HepG2 (cell line): ENCODE results near the gene REPS2. TPM values are rescaled to one million over a fixed set of nuclear protein-coding genes. Genes with fewer than 3 reads are reported as not detected.

Experiments
- ATAC-seq: fragments of 200-7000 bp; cut with Tn5 transposase; 3 replicates; pipeline ENCODE4 v1.9.1; 2020; ENCODE audit warnings: mild to moderate bottlenecking, moderate library complexity
- BruUV-seq: library from RNA; stranded (reverse); fragments of 400-500 nt; replicated peaks from 2 replicates; lab custom pipeline; 2021; lab: Mats Ljungman, UMichigan
- CTCF ChIA-PET: fragments of 300-600 bp; formaldehyde crosslinking; extraction: SDS; loops from one replicate; lab custom pipeline; 2021; ENCODE audit warnings: low total read pairs, inconsistent platforms, low intra/inter-chr PET ratio; lab: Yijun Ruan, JAX
- POLR2A ChIA-PET: fragments of 350-600 bp; sonication (Branson Sonifier 250); formaldehyde crosslinking; loops from one replicate; lab custom pipeline; 2020; ENCODE audit warnings: antibody characterized with exemption, inconsistent platforms; lab: Yijun Ruan, JAX
- DNase-seq: peaks from one replicate; pipeline ENCODE4 v3.0.0-alpha.2; 2015; ENCODE audit warnings: low spot score
- FAIRE-seq: peaks from 3 replicates; lab custom pipeline; 2011; peaks lifted over from hg19 to GRCh38; lab: Jason Lieb, UNC
- H2AFZ ChIP-seq: one replicate; pipeline ENCODE4 v1.6.1; 2011; ENCODE audit warnings: low read length, inconsistent platforms
- H3K27ac ChIP-seq: fragments of 300-600 bp; 3 replicates; pipeline ENCODE4 v1.8.0; 2011; ENCODE audit warnings: mixed run types, mild to moderate bottlenecking, mixed read lengths, low read length, inconsistent platforms; ENCODE audit not compliant: insufficient read depth; ENCODE audit errors: extremely low read length
- H3K27me3 ChIP-seq, 2 experiments: fragments of 200-600 bp in 1 of 2; 2 replicates in 1 of 2; 3 replicates in 1 of 2; pipeline versions ENCODE4 v1.6.0 to v1.8.0; 2011; ENCODE audit warnings: low read length in 2 of 2, mild to moderate bottlenecking in 2 of 2, moderate library complexity in 2 of 2, inconsistent platforms in 1 of 2; ENCODE audit not compliant: insufficient read depth in 2 of 2, control insufficient read depth in 1 of 2
- H3K36me3 ChIP-seq, 2 experiments: fragments of 200-600 bp in 1 of 2; replicated peaks in 1 of 2; 2 replicates in 1 of 2; 3 replicates in 1 of 2; pipeline versions ENCODE4 v1.5.1 to v1.8.0; 2011; ENCODE audit warnings: low read length in 2 of 2, inconsistent platforms in 1 of 2; ENCODE audit not compliant: insufficient read depth in 2 of 2, control insufficient read depth in 1 of 2
- H3K4me1 ChIP-seq: 2 replicates; pipeline ENCODE4 v1.5.1; 2012; ENCODE audit warnings: low read length, inconsistent platforms; ENCODE audit not compliant: insufficient read depth
- H3K4me2 ChIP-seq: 2 replicates; pipeline ENCODE4 v1.6.0; 2011; ENCODE audit warnings: low read depth, low read length, inconsistent platforms
- H3K4me3 ChIP-seq, 3 experiments: fragments of 200-600 bp in 1 of 3; sonication (generic), shearing (Covaris generic) in 1 of 3; replicated peaks in 1 of 3; 2 replicates each; pipeline ENCODE4 v1.5.1; 2011 to 2016; ENCODE audit warnings: low read length in 3 of 3, inconsistent platforms in 2 of 3, low read depth in 2 of 3, mild to moderate bottlenecking in 2 of 3, control low read depth in 1 of 3, mixed read lengths in 1 of 3; ENCODE audit not compliant: insufficient read depth in 1 of 3
- H3K79me2 ChIP-seq: one replicate; pipeline ENCODE4 v1.6.1; 2011; ENCODE audit warnings: low read length, inconsistent platforms; ENCODE audit not compliant: insufficient read depth
- H3K9ac ChIP-seq: 2 replicates; pipeline ENCODE4 v1.6.0; 2011; ENCODE audit warnings: mild to moderate bottlenecking, low read depth, low read length, inconsistent platforms; ENCODE audit not compliant: insufficient read depth
- H3K9me3 ChIP-seq: 2 replicates; pipeline ENCODE4 v1.5.1; 2012; ENCODE audit warnings: mild to moderate bottlenecking, low read length
- H4K20me1 ChIP-seq: 2 replicates; pipeline ENCODE4 v1.6.0; 2011; ENCODE audit warnings: inconsistent platforms, mild to moderate bottlenecking, low read length, moderate library complexity; ENCODE audit not compliant: insufficient read depth
- ARHGAP35 ChIP-seq: sonication (generic); formaldehyde crosslinking; IDR thresholded peaks from 2 replicates; pipeline ENCODE4 v1.9.0; 2022; ENCODE audit warnings: mild to moderate bottlenecking, inconsistent platforms, moderate library complexity, missing genetic modification reagents, borderline replicate concordance
- BHLHE40 ChIP-seq: IDR thresholded peaks from 2 replicates; pipeline ENCODE4 v1.6.1; 2011; ENCODE audit warnings: low read length, improper control_type of control experiment
- CENPBD1 ChIP-seq: sonication (generic); formaldehyde crosslinking; IDR thresholded peaks from 2 replicates; pipeline ENCODE4 v1.8.0; 2022; ENCODE audit warnings: missing genetic modification reagents, low read depth, mild to moderate bottlenecking, borderline replicate concordance
- HBP1 ChIP-seq: IDR thresholded peaks from 2 replicates; pipeline ENCODE4 v1.6.1; 2016; ENCODE audit warnings: low read depth, control low read depth
- HNRNPH1 ChIP-seq: fragments of 200-400 bp; formaldehyde crosslinking; optimal IDR thresholded peaks from 2 replicates; pipeline ENCODE3; 2017; ENCODE audit warnings: mild to moderate bottlenecking, low read depth, low read length
- JDP2 ChIP-seq: sonication (generic); formaldehyde crosslinking; IDR thresholded peaks from 2 replicates; pipeline ENCODE4 v1.8.1; 2022; ENCODE audit warnings: missing genetic modification reagents, borderline replicate concordance
- MTA3 ChIP-seq: sonication (generic); formaldehyde crosslinking; IDR thresholded peaks from 2 replicates; pipeline ENCODE4 v1.4.0; 2020; ENCODE audit warnings: missing genetic modification reagents
- NCOA2 ChIP-seq: sonication (generic); formaldehyde crosslinking; IDR thresholded peaks from 2 replicates; pipeline ENCODE4 v1.8.0; 2022; ENCODE audit warnings: inconsistent platforms
- NFE2 ChIP-seq: sonication (generic); formaldehyde crosslinking; IDR thresholded peaks from 2 replicates; pipeline ENCODE4 v1.4.0; 2020; ENCODE audit warnings: missing genetic modification reagents
- PBX3 ChIP-seq: sonication (generic); formaldehyde crosslinking; IDR thresholded peaks from 2 replicates; pipeline ENCODE4 v1.8.1; 2023; ENCODE audit warnings: missing genetic modification reagents, inconsistent platforms, borderline replicate concordance
- RAD51 ChIP-seq: fragments of 450-650 bp; IDR thresholded peaks from 2 replicates; pipeline ENCODE4 v1.6.1; 2016; ENCODE audit warnings: borderline replicate concordance
- SKI ChIP-seq: fragments of 450-650 bp; IDR thresholded peaks from one replicate; pipeline ENCODE4 v1.6.1; 2018; ENCODE audit warnings: mild to moderate bottlenecking; ENCODE audit not compliant: partially characterized antibody
- TAF1 ChIP-seq: sonication (generic); formaldehyde crosslinking; IDR thresholded peaks from 2 replicates; pipeline ENCODE4 v1.4.0; 2020; ENCODE audit warnings: missing genetic modification reagents
- ZNF547 ChIP-seq: sonication (generic); formaldehyde crosslinking; IDR thresholded peaks from 2 replicates; pipeline ENCODE4 v1.5.1; 2020; ENCODE audit warnings: mild to moderate bottlenecking, missing genetic modification reagents
- ZNF879 ChIP-seq: sonication (generic); formaldehyde crosslinking; IDR thresholded peaks from 2 replicates; pipeline ENCODE4 v1.8.1; 2023; ENCODE audit warnings: missing genetic modification reagents
- WGBS: methylation state at CpG from one replicate; pipeline ENCODE4 v1.1.6; 2017; ENCODE audit warnings: low lambda C conversion rate; 5-methylcytosine and 5-hydroxymethylcytosine counted together
- in situ Hi-C: cut with HindIII; loops from 2 replicates; pipeline ENCODE4 v1.10.0; 2017; ENCODE audit warnings: low pct_unique_long_range_greater_than_20kb; ENCODE audit not compliant: extremely low pct_ligation_motif_present
- intact Hi-C: fragments of 100-400 bp; cut with micrococcal nuclease; formaldehyde crosslinking; loops from one replicate; pipeline ENCODE4 v1.10.0; 2022; ENCODE audit not compliant: unreplicated experiment
- polyA plus RNA-seq, 8 experiments: library from polyadenylated mRNA; depleted of rRNA in 3 of 8; stranded (reverse) in 7 of 8; unstranded in 1 of 8; fragments of >200 nt; fragmentation: Illumina TruSeq in 4 of 8; extraction: Trizol in 4 of 8; gene quantifications; 2 replicates each; pipeline versions ENCODE4 v1.2.1 to v1.2.3, GENCODE V29; 2011 to 2016; ENCODE audit warnings: low read depth in 4 of 8, missing spikeins in 1 of 8, mixed read lengths in 1 of 8; ENCODE audit not compliant: insufficient read depth in 1 of 8
- total RNA-seq, 5 experiments: library from RNA; depleted of rRNA; stranded (reverse); fragments of >200 nt; fragmentation: Illumina TruSeq; extraction: Trizol; gene quantifications; 2 replicates each; pipeline ENCODE4 v1.2.3, GENCODE V29; 2016; ENCODE audit warnings: low read depth in 1 of 5
- TF ChIP-seq, protein P1 (sequence below): sonication (generic); formaldehyde crosslinking; IDR thresholded peaks from 2 replicates; pipeline ENCODE4 v1.5.0; 2020; ENCODE audit warnings: mild to moderate bottlenecking, low read depth, missing genetic modification reagents, borderline replicate concordance

The REPS2 gene
- total and polyA plus RNA-seq, 2 of the 13 experiments (the other 11 are each of a cell fraction or from before 2014, with no cell fraction given): 0.05 to 0.58 TPM

DNA sequence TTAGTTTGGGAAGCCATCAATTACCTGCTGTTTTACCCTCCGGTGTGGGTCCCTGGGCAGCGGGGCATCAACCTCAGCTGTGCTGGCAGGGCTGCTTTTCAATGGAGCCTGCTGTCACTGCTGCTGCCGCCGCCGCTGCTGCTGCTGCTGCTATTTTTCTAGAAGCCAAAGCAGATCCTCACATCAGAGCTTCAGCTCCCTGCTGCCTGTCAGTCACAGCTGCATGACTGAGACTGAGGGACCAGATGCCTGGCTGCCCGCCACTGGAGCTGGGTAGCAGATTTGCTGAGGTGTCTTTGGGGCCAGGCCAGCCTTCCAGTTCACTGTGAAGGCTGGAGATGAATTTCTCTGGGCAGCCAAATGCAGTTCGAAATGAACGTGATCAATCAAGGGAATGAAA lies 228.2 kb downstream of the REPS2 start:
- no peak for DNase-seq
- BruUV-seq: no TSS peak
- no peaks in the 10 kb centered on the region for H3K36me3 ChIP-seq
- intact Hi-C loops: no loop called here
- H3K4me1 ChIP-seq: no peaks in the 10 kb centered on the region
- in situ Hi-C loops: no loop called here
- POLR2A ChIA-PET: no interaction called here
- H4K20me1 ChIP-seq: no peaks in the 10 kb centered on the region
- no peak overlapping the region for H3K27ac ChIP-seq
- TF ChIP-seq ARHGAP35 (CRISPR knock-in tag) (no peak), TAF1 (no peak), MTA3 (CRISPR knock-in tag) (no peak), HNRNPH1 (no peak), JDP2 (CRISPR knock-in tag) (no peak), BHLHE40 (no peak)
- TF ChIP-seq, all 625 proteins: peak for 0
- Histone ChIP-seq H3K79me2 (no peaks in the 10 kb centered on the region), H3K9me3 (no peaks in the 10 kb centered on the region), H3K4me2 (no peak overlapping the region), H3K27me3 (no peaks in the 10 kb centered on the region), H2AFZ (no peak overlapping the region), H3K9ac (no peak overlapping the region), H3K4me3 (no peak overlapping the region)
- WGBS: no CpG with 5 or more reads among the region's 8 CpGs
- FAIRE-seq: no peak
- no peak for ATAC-seq
- CTCF ChIA-PET: no interaction called here

- ATAC-seq (no peak), DNase-seq (no peak), FAIRE-seq (no peak)
- Histone ChIP-seq H4K20me1 (no peaks in the 10 kb centered on the region), H3K4me1 (no peaks in the 10 kb centered on the region), H3K27ac (no peak overlapping the region), H3K79me2 (no peaks in the 10 kb centered on the region), H3K4me3 (no peak overlapping the region), H2AFZ (no peak overlapping the region), H3K36me3 (no peaks in the 10 kb centered on the region), H3K9me3 (no peaks in the 10 kb centered on the region), H3K9ac (no peak overlapping the region), H3K27me3 (no peaks in the 10 kb centered on the region), H3K4me2 (no peak overlapping the region)
- TF ChIP-seq CENPBD1 (CRISPR knock-in tag) (no peak), NCOA2 (no peak), RAD51 (no peak), PBX3 (CRISPR knock-in tag) (no peak), SKI (no peak), HBP1 (CRISPR knock-in tag) (no peak), ZNF879 (CRISPR knock-in tag) (no peak), ZNF547 (no peak), NFE2 (CRISPR knock-in tag) (no peak)
- TF ChIP-seq, protein P1, sequence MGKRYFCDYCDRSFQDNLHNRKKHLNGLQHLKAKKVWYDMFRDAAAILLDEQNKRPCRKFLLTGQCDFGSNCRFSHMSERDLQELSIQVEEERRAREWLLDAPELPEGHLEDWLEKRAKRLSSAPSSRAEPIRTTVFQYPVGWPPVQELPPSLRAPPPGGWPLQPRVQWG: no peak
- ChIA-PET POLR2A (no interaction called here), CTCF (no interaction called here)
- 92% methylated on average over 2 of the region's 3 CpGs for WGBS
- in situ Hi-C loops: no loop called here
- no TSS peak for BruUV-seq
- intact Hi-C loops: no loop called here
Measured at GRCh38 chrX:17182317-17182716, 235.9 kb downstream of the REPS2 start.
